Neuronal stem cell (in vitro differentiated cells): ENCODE results near the gene HOXA10.

Experiments used
- DNase-seq: peaks from one replicate; pipeline ENCODE4 v3.0.0-alpha.2; 2013; ENCODE audit warnings: low spot score
- H2AFZ ChIP-seq: one replicate; pipeline ENCODE4 v1.6.1; 2013; ENCODE audit warnings: mild to moderate bottlenecking, low read length, inconsistent platforms
- H2AK5ac ChIP-seq: 2 replicates; pipeline ENCODE4 v1.6.1; 2013; ENCODE audit warnings: low read depth, mild to moderate bottlenecking, inconsistent platforms, low read length, moderate library complexity, mixed read lengths
- H2BK120ac ChIP-seq: 2 replicates; pipeline ENCODE4 v1.6.1; 2013; ENCODE audit warnings: low read depth, mild to moderate bottlenecking, inconsistent platforms, low read length, moderate library complexity, mixed read lengths
- H2BK12ac ChIP-seq: one replicate; pipeline ENCODE4 v1.6.1; 2013; ENCODE audit warnings: low read length, inconsistent platforms
- H2BK15ac ChIP-seq: 2 replicates; pipeline ENCODE4 v1.6.1; 2013; ENCODE audit warnings: mild to moderate bottlenecking, low read length, inconsistent platforms, mixed read lengths
- H2BK5ac ChIP-seq: one replicate; pipeline ENCODE4 v1.6.1; 2013; ENCODE audit warnings: inconsistent platforms, mild to moderate bottlenecking, low read length, moderate library complexity
- H3K14ac ChIP-seq: one replicate; pipeline ENCODE4 v1.6.1; 2013; ENCODE audit warnings: low read length, inconsistent platforms
- H3K18ac ChIP-seq: 2 replicates; pipeline ENCODE4 v1.6.1; 2013; ENCODE audit warnings: low read length, inconsistent platforms
- H3K23ac ChIP-seq: 2 replicates; pipeline ENCODE4 v1.6.1; 2013; ENCODE audit warnings: low read depth, mild to moderate bottlenecking, mixed read lengths, low read length, inconsistent platforms; ENCODE audit not compliant: poor library complexity
- H3K27ac ChIP-seq: replicated peaks from 3 replicates; pipeline ENCODE4 v1.5.1; 2013; ENCODE audit warnings: low read length, inconsistent platforms
- H3K27me3 ChIP-seq, 3 experiments: 2 replicates each; pipeline ENCODE4 v1.6.1; 2013; ENCODE audit warnings: low read length in 3 of 3, mild to moderate bottlenecking in 2 of 3, inconsistent platforms in 1 of 3, low read depth in 1 of 3, mixed read lengths in 1 of 3, moderate library complexity in 1 of 3; ENCODE audit not compliant: control insufficient read depth in 3 of 3, insufficient read depth in 3 of 3
- H3K36me3 ChIP-seq, 2 donors: replicated peaks in 1 of 2; 2 replicates each; pipeline ENCODE4 v1.6.1; 2013; ENCODE audit warnings: low read length in 2 of 2; ENCODE audit not compliant: control insufficient read depth in 2 of 2, insufficient read depth in 2 of 2
- H3K4ac ChIP-seq: 2 replicates; pipeline ENCODE4 v1.6.1; 2013; ENCODE audit warnings: inconsistent platforms, mild to moderate bottlenecking, low read length, moderate library complexity
- H3K4me1 ChIP-seq, 2 donors: 1 replicate in 1 of 2; 2 replicates in 1 of 2; pipeline ENCODE4 v1.6.1; 2013; ENCODE audit warnings: low read length in 2 of 2, low read depth in 1 of 2; ENCODE audit not compliant: control insufficient read depth in 2 of 2, insufficient read depth in 1 of 2
- H3K4me2 ChIP-seq: one replicate; pipeline ENCODE4 v1.6.1; 2013; ENCODE audit warnings: mild to moderate bottlenecking, low read length, inconsistent platforms; ENCODE audit not compliant: insufficient read depth, poor library complexity, severe bottlenecking
- H3K4me3 ChIP-seq, 2 donors: 2 replicates each; pipeline ENCODE4 v1.5.1; 2013; ENCODE audit warnings: low read length in 2 of 2, mild to moderate bottlenecking in 2 of 2, inconsistent platforms in 1 of 2, moderate library complexity in 1 of 2
- H3K79me1 ChIP-seq: one replicate; pipeline ENCODE4 v1.6.1; 2013; ENCODE audit warnings: low read depth, mild to moderate bottlenecking, inconsistent platforms, low read length, moderate library complexity
- H3K9ac ChIP-seq: one replicate; pipeline ENCODE4 v1.6.1; 2013; ENCODE audit warnings: mild to moderate bottlenecking, low read depth, low read length, inconsistent platforms; ENCODE audit not compliant: poor library complexity
- H3K9me3 ChIP-seq, 2 donors: replicated peaks in 1 of 2; 2 replicates each; pipeline versions ENCODE3 to v1.6.1; 2013; ENCODE audit warnings: low read length in 2 of 2, mild to moderate bottlenecking in 2 of 2, inconsistent platforms in 1 of 2, low read depth in 1 of 2, mixed read lengths in 1 of 2, moderate library complexity in 1 of 2; ENCODE audit not compliant: control insufficient read depth in 2 of 2, insufficient read depth in 1 of 2
- H4K8ac ChIP-seq: one replicate; pipeline ENCODE4 v1.6.1; 2013; ENCODE audit warnings: low read depth, mild to moderate bottlenecking, inconsistent platforms, low read length, moderate library complexity
- H4K91ac ChIP-seq: one replicate; pipeline ENCODE4 v1.6.1; 2013; ENCODE audit warnings: low read length, low read depth, mild to moderate bottlenecking, inconsistent platforms; ENCODE audit not compliant: poor library complexity
- WGBS, 2 donors: extraction: QIAGEN DNeasy Blood & Tissue Kit; methylation state at CpG; one replicate each; pipeline ENCODE4 v1.1.7; 2013; ENCODE audit warnings: missing lambda C conversion rate in 2 of 2, mixed read lengths in 1 of 2; ENCODE audit not compliant: insufficient read length in 2 of 2, insufficient replicate concordance in 1 of 2; ENCODE audit errors: extremely low coverage in 2 of 2; 5-methylcytosine and 5-hydroxymethylcytosine counted together

Gene HOXA10

GRCh38 chr7:27199849-27200760 is 26.0 kb upstream of the HOXA10 start, which contains the start of gene HOXA13:
Gene HOXA13, minus strand, starts transcription at chr7:27200091. Its CDS starts 14 bp downstream, at chr7:27200077.
- Histone ChIP-seq H3K4me2 (peak within 1 kb of the TSS; percentile 63), H2BK15ac (no peak within 1 kb of the TSS), H2BK5ac (peak within 1 kb of the TSS; percentile 15), H3K27ac (no peak within 1 kb of the TSS), H3K23ac (peak within 1 kb of the TSS; percentile 45), H2BK12ac (no peak within 1 kb of the TSS), H3K27me3 (peaks cover 61 to 94% (median 87%) of the 10 kb centered on the region in 3 experiments), H2AFZ (peak within 1 kb of the TSS; percentile 85), H3K18ac (peak within 1 kb of the TSS; percentile 36), H2BK120ac (no peak within 1 kb of the TSS), H2AK5ac (no peak within 1 kb of the TSS), H3K14ac (no peak within 1 kb of the TSS), H3K4ac (no peak within 1 kb of the TSS), H4K91ac (no peak within 1 kb of the TSS), H3K36me3 (no peaks in the 10 kb centered on the region), H3K4me3 (peak within 1 kb of the TSS; percentile 37 to 68), H3K9me3 (no peaks in the 10 kb centered on the region), H3K79me1 (no peaks in the 10 kb centered on the region), H4K8ac (no peak within 1 kb of the TSS), H3K9ac (no peak within 1 kb of the TSS), H3K4me1 (peaks cover 0 to 1% of the 10 kb centered on the region in 2 donors)
- DNase-seq, result peak; percentile 62
- no CpG with 5 or more reads among the region's 99 CpGs for WGBS, 2 donors

GRCh38 chr7:27198871-27199801 is 25.0 kb upstream of the HOXA10 start:
- H3K18ac ChIP-seq, result peak overlapping the region; percentile 19
- peak overlapping the region; percentile 63 for H3K4me2 ChIP-seq
- no peak overlapping the region for H3K4ac ChIP-seq
- H3K4me1 ChIP-seq, result peaks cover 0 to 1% of the 10 kb centered on the region in 2 donors
- no peak overlapping the region for H2BK120ac ChIP-seq
- no peak overlapping the region for H3K9ac ChIP-seq
- no peaks in the 10 kb centered on the region for H3K36me3 ChIP-seq
- H2BK5ac ChIP-seq, result peak overlapping the region; percentile 15
- peak overlapping the region; percentile 45 for H3K23ac ChIP-seq
- H3K4me3 ChIP-seq, result no peak overlapping the region
- no peak overlapping the region for H2AK5ac ChIP-seq
- no peak overlapping the region for H3K27ac ChIP-seq
- peak overlapping the region; percentile 73 for H2AFZ ChIP-seq
- H3K79me1 ChIP-seq, result no peaks in the 10 kb centered on the region
- no peak overlapping the region for H3K14ac ChIP-seq
- H3K27me3 ChIP-seq, result peaks cover 52 to 94% (median 85%) of the 10 kb centered on the region in 3 experiments
- H2BK12ac ChIP-seq, result no peak overlapping the region
- WGBS, 2 donors, result no CpG with 5 or more reads among the region's 93 CpGs
- no peak overlapping the region for H4K8ac ChIP-seq
- H3K9me3 ChIP-seq, result no peaks in the 10 kb centered on the region
- DNase-seq, result no peak
- no peak overlapping the region for H4K91ac ChIP-seq
- H2BK15ac ChIP-seq, result no peak overlapping the region

GRCh38 chr7:27198138-27198841 is 24.2 kb upstream of the HOXA10 start:
- Histone ChIP-seq H3K27me3 (peaks cover 49 to 94% (median 84%) of the 10 kb centered on the region in 3 experiments), H2BK15ac (no peak overlapping the region), H4K91ac (no peak overlapping the region), H3K4me3 (no peak overlapping the region), H3K9ac (no peak overlapping the region), H3K18ac (no peak overlapping the region), H4K8ac (no peak overlapping the region), H2AFZ (no peak overlapping the region), H3K4ac (no peak overlapping the region), H3K27ac (no peak overlapping the region), H2BK5ac (peak overlapping the region; percentile 15), H3K79me1 (no peaks in the 10 kb centered on the region), H3K4me2 (no peak overlapping the region), H3K14ac (no peak overlapping the region), H2BK120ac (no peak overlapping the region), H3K23ac (no peak overlapping the region), H3K9me3 (no peaks in the 10 kb centered on the region), H2AK5ac (no peak overlapping the region), H2BK12ac (no peak overlapping the region), H3K36me3 (no peaks in the 10 kb centered on the region), H3K4me1 (peaks cover 0 to 1% of the 10 kb centered on the region in 2 donors)
- WGBS, 2 donors, result no CpG with 5 or more reads among the region's 29 CpGs
- no peak for DNase-seq
